NCI-H128 (cell line): ENCODE results near the gene KLRC4.
"Not testable (repeated sequence)": the region's sequence is repeated elsewhere in the genome, so short reads cannot be mapped to it uniquely, and the experiment has no call there.

Source experiments
- DNase-seq: peaks from one replicate; lab custom pipeline; 2025; ENCODE audit not compliant: unreplicated experiment; lab: John Stamatoyannopoulos, UW

The KLRC4 gene, protein sequence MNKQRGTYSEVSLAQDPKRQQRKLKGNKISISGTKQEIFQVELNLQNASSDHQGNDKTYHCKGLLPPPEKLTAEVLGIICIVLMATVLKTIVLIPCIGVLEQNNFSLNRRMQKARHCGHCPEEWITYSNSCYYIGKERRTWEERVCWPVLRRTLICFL

DNA sequence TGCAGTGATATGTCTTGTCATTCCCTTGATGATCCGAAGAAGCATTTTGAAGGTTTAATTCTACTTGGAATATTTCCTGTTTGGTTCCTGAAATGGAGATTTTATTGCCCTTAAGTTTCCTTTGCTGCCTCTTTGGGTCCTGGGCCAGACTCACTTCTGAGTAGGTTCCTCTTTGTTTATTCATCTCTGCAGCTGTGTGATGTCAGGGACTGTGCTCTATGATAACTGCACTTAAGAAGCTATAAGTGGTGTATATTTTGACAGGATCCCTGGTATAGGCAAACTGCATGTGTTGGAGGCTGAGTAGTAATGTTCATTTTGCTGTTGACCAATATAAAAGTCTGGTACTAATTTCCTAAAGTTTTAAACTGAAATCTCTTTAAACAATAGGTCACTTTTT is at the start of gene KLRC4:
Gene KLRC4, minus strand, starts transcription at position 366 of the 400 bp plus-strand sequence. Its CDS starts 182 bp downstream, at position 184.
- DNase-seq = no peak

DNA sequence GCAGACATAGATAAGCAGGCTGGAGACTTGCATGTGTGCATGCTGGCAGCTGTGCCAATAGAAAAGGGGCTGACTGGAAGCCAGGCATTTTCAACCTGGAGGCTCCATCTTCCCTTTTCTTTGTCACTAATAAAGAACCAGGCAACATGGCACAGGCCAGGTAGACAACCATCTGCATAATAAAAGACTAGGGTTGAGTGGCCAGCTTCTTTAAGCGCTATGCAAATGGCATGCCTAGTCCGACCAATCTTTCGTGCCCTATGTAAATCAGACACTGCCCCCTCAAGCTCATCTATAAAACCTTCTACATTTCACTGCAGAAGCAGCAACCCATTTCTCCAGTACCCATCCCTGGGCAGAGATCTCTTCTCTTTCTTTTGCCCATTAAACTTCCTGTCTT is 48.2 kb upstream of the KLRC4 start:
- no peak for DNase-seq

DNA sequence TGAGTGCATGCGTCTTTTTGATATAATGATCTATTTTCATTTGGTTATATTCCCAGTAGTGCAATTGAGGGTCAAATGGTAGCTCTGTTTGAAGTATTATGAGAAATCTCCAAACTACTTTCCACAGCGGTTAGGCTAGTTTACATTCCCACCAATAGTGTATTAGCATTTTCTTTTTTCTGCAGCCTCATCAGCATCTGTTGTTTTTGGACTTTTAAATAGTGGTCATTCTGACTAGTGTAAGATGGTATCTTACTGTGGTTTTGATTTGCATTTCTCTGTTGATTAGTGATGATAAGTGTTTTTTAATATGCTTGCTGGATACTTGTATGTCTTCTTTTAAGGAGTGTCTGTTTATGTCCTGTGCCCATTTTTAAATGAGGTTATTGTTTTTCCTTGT is 47.3 kb upstream of the KLRC4 start:
- no peak for DNase-seq

DNA sequence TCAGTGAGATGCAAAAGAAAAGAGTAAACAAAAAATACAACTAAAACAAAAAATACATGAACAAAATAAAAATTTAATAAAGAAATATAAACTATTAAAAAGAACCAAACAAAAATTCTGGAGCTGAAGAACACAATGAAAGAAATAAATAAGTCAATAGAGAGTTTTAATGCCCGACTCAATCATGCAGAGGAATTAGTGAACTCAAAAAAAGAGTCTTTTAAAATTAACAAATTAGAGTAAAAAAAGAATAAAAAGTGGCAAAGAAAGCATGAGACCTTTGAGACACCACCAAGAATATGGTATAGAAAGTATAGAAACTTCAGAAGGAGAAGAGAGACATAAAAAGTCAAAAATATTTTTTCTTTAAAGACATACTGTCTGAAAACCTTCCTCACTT is 46.2 kb upstream of the KLRC4 start:
- DNase-seq = no peak

DNA sequence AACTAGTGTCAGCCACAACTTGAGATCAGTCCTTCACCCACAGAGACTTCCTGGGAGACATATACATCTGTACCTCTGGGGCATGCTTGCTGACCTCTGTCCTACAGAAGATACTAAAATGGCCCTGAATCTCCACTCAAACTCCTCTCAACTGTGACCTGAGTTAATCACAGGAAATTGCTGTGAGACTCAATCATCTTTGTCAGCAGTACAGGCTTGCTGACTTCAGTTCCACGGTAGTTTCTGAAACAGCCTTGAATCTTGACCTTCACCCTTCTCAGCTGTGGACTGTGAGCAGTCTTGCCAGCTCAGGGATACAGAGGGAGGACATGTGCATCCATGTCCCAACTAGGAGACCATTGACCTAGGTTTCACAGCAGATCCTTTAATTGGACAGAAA is 45.0 kb upstream of the KLRC4 start:
- DNase-seq = no peak

DNA sequence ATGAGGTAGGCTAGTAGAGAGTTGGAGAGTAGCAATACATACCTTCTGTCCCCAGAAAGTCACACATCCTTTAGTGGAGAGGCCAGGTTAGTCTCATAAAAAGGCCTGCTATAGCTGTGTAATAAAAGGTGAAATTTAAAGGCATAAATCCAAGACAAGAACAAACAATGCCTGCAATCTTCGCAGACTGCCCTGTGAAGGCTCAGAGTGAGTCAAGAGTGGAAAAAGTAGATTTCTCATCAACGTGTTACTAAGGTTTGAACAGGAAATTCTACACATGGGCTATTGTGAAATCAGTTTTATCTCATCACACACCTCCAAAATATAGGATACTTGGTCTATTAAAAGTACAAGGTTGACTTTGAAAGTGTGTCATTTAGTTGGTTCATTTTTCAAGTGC is 43.6 kb upstream of the KLRC4 start, which contains the start of gene KLRC1:
Gene KLRC1, minus strand, starts transcription at position 222 of the 400 bp plus-strand sequence. CDS start 2,221 bp downstream, outside the sequence.
- DNase-seq = no peak

DNA sequence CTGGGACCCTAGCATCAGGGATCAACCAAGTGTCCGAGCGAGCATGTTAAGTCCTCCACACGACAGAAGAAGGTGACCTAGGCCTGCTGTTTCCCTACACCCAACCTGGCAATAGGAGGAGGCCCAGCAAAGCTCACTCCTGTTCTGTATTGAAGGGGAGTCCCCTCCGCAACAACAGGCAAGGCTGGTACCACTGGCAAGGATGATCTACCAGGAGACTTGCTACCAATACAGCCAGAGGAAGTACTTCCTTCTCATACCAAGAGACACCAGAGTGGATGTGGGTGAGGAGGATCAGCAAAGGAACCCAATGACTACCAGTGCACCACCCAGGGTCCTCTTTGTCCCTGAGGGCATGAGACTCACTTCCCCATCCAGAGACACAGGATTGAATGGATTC is 38.7 kb upstream of the KLRC4 start:
- no peak for DNase-seq

DNA sequence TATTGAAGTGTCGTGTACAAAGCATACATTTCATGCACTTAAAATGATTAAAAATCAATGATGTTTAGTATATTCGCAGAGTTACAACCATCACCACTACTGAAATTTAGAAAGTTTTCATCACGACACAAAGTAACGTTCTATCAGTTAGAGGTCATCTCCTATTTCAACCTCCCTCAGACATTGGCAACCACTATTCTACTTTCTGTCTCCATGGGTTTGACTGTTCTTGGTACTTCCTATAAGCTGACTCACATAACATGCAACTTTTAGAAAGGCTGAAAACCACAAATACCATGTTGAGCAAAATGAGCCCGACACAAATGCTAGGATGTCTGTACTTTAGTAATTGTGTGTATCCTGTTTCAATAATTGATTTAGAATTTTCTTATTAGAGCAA is 36.5 kb upstream of the KLRC4 start:
- DNase-seq = not testable (repeated sequence)

DNA sequence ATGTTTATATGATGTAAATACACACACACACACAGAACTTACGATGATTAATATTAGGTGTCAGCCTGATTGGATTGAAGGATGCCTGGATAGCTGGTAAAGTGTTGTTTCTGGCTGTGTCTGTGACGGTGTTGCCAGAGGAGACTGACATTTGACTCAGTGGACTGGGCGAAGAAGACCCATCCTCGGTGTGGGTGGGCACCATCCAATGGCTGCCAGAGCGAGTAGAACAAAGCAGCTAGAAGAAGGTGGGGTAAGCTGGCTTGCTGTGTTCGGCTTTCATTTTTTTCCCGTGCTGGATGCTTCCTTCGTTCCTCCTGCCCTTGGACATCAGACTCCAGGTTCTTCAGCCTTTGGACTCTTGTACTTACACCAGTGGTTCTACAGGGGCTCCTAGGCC is 31.6 kb upstream of the KLRC4 start:
- DNase-seq = not testable (repeated sequence)

DNA sequence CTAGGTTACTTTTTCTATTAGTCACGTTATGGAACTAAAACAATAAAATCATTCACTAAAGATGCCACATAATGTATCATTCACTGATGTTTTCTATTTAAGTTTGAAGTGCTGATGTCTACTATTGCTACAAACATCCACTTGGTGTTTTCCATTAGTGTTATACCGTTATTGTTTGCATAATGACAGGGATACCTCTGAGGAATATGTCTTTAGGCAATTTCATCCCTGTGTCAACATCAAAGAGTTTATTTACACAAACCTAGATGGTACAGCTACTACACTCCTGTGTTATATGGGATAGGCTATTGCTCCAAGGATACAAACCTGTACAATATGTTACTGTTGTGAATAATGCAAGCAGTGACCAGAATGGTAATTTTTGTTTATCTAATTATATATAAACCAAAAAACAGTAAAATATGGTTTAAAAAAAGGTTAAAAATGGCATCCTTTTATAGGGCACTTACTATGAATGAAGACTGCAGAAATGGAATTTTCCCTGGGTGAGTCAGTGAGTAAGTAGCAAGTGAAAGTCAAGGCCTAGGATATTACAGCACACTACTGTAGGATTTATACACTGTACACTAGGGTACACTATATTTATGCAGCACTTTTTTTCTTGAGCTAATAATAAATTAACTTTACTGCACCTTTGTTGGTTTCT is 30.2 kb upstream of the KLRC4 start:
- not testable (repeated sequence) for DNase-seq

DNA sequence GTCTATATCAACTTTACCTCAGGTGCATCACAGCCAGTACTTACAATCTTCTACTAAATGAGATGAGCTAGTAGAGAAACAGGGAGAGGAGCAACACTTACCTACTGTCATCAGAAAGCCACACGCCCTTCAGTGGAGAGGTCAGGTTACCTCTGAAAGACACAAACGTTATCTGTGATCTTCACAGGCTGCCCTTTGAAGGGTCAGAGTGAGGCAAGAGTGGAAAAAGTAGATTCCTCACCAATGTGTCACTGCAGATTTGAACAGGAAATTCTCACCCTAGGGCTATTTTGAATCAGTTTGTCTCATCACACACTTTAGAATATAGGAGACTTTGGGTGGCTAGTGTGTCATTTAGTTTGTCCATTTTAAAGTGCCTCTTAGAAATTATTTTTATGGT is 28.0 kb upstream of the KLRC4 start:
- DNase-seq = not testable (repeated sequence)

DNA sequence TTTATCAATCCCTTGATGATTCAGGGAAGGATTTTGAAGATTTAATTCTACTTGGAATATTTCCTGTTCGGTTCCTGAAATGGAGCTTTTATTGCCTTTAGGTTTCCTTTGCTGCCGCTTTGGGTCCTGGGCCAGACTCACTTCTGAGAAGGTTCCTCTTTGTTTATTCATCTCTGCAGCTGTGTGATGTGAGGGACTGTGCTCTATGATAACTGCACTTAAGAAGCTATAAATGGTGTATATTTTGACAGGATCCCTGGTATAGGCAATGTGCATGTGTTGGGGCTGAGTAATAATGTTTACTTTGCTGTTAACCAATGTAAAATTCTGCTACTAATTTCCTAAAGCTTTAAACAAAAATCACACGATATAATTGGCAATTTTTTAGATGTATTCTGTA is 26.3 kb upstream of the KLRC4 start, which contains the start of gene KLRC2:
Gene KLRC2, minus strand, starts transcription at position 195 of the 400 bp plus-strand sequence. Its CDS starts 24 bp downstream, at position 171.
- DNase-seq = not testable (repeated sequence)

DNA sequence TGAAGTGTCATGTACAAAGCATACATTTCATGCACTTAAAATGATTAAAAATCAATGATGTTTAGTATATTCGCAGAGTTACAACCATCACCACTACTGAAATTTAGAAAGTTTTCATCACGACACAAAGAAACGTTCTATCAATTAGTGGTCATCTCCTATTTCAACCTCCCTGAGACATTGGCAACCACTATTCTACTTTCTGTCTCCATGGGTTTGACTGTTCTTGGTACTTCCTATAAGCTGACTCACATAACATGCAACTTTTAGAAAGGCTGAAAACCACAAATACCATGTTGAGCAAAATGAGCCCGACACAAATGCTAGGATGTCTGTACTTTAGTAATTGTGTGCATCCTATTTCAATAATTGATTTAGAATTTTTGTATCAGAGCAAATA is 21.1 kb upstream of the KLRC4 start:
- not testable (repeated sequence) for DNase-seq

DNA sequence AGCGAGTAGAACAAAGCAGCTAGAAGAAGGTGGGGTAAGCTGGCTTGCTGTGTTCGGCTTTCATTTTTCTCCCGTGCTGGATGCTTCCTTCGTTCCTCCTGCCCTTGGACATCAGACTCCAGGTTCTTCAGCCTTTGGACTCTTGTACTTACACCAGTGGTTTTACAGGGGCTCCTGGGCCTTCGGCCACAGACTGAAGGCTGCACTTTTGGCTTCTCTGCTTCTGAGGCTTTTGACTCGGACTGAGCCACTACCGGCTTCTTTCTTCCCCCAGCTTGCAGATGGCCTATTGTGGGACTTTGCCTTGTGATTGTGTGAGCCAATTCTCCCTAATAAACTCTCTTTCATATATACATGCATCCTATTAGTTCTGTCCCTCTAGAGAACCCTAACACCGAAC is 16.4 kb upstream of the KLRC4 start:
- not testable (repeated sequence) for DNase-seq

DNA sequence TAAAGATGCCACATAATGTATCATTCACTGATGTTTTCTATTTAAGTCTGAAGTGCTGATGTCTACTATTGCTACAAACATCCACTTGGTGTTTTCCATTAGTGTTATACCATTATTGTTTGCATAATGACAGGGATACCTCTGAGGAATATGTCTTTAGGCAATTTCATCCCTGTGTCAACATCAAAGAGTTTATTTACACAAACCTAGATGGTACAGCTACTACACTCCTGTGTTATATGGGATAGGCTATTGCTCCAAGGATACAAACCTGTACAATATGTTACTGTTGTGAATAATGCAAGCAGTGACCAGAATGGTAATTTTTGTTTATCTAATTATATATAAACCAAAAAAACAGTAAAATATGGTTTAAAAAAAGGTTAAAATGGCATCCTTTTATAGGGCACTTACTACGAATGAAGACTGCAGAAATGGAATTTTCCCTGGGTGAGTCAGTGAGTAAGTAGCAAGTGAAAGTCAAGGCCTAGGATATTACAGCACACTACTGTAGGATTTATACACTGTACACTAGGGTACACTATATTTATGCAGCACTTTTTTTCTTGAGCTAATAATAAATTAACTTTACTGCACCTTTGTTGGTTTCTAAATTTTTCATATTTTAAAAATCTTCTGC is 14.8 kb upstream of the KLRC4 start:
- DNase-seq = not testable (repeated sequence)

DNA sequence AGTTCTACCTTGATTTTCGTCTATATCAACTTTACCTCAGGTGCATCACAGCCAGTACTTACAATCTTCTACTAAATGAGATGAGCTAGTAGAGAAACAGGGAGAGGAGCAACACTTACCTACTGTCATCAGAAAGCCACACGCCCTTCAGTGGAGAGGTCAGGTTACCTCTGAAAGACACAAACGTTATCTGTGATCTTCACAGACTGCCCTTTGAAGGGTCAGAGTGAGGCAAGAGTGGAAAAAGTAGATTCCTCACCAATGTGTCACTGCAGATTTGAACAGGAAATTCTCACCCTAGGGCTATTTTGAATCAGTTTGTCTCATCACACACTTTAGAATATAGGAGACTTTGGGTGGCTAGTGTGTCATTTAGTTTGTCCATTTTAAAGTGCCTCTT is 12.6 kb upstream of the KLRC4 start:
- DNase-seq = not testable (repeated sequence)

DNA sequence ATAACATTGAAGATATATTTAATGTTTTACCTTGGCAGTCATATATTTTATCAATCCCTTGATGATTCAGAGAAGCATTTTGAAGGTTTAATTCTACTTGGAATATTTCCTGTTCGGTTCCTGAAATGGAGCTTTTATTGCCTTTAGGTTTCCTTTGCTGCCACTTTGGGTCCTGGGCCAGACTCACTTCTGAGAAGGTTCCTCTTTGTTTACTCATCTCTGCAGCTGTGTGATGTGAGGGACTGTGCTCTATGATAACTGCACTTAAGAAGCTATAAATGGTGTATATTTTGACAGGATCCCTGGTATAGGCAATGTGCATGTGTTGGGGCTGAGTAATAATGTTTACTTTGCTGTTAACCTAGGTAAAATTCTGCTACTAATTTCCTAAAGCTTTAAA is 10.8 kb upstream of the KLRC4 start, which contains the start of gene KLRC3:
Gene KLRC3, minus strand, starts transcription at position 262 of the 400 bp plus-strand sequence. Its CDS starts 45 bp downstream, at position 217.
- DNase-seq = not testable (repeated sequence)

DNA sequence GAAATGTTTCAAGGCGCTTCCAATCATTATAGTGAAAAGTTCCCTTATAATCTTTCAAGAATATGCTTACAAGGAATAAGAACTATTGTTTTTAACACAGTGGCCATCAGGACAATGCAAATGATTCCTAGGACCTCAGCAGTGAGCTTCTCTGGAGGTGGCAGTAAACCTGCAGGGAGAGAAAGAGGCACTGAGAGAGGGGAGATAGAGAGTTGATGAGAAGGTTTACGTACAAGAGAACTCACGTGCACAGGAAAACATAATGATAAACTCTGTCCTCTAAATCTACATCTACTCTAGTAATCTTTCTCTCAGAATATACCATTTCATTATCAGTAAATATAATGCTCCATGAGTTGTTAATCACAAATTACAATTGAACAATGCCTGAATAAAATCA is 715 bp downstream of the KLRC4 start:
- no peak for DNase-seq

DNA sequence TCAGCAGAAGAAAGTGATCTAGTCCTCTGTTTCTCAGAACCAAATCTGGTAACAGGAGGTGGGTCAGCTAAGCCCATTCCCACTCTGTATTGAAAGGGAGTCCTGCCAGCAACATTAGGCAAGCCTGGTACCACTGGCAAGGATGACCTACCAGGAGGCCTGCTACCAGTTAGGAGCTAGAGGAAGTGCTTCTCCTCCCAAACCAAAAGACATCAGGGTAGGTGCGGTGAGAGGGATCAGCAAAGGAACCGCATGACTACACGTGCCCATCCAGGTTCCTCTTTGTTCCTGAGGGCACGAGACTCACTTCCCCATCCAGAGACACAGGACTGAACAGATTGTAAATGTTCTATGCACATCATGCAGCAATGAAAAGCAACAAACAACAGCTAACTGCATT is 2.8 kb downstream of the KLRC4 start:
- no peak for DNase-seq

DNA sequence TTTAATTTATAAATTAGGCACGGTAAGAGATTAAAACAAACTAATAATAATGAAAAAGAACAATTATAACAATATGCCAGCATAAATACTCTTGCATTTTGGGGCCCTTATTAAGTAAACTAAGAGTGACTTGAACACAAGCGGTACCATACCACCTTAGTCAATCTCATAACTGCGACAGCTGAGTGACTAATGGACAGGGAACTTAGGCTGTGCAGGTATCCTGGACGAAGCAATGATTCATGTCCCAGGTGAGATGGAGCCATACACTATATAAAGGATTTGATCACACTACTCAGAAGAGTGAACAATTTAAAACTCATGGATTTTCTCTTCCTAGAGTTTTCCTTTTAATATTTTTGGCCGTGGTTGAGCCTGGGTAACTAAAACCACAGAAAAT is 4.3 kb downstream of the KLRC4 start:
- no peak for DNase-seq

DNA sequence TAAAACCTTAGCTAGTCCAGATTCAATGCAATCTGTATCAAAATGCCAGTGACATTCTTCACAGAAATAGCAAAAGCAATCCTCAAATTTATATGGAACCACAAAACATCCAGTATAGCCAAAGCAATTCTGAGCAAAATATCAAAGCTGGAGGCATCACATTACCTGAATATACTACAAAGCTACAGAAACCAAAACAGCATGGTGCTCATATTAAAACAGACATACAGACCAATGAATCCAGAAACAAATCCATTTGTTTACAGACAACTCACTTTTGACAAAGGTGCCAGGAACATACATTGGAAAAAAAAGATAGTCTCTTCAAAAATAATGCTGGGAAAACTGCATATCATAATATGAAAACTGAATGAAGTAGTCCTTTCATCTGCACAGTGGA is 4.8 kb downstream of the KLRC4 start:
- no peak for DNase-seq

DNA sequence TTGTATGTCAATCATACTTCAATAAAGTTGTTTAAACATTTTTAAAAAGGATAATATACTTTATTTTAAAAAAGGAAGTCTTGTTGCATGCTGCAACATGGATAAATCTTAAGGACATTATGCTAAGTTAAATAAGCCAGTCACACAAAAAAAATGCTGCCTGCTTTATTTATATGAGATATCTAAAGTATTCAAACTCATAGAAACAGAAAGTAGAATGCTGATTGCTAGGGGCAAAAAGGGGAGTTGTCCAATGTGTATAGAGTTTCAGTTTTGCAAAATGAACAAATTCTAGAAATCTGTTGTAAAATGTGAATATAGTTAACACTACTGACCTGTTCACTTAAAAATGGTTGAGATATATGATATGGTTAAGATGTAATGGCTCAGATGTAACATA is 8.7 kb downstream of the KLRC4 start:
- DNase-seq = no peak
